OCI-M2 (cell line): ENCODE measurements around the gene UBE2E2.
"Not testable (repeated sequence)": the region's sequence is repeated elsewhere in the genome, so short reads cannot be mapped to it uniquely, and the experiment has no call there.

Experiments
- DNase-seq: peaks from one replicate; lab custom pipeline; 2025; ENCODE audit not compliant: unreplicated experiment; lab: John Stamatoyannopoulos, UW

Gene UBE2E2

GRCh38 chr3:23607184-23607847, 404.2 kb downstream of the UBE2E2 start:
- DNase-seq, result no peak

GRCh38 chr3:23608650-23609049, 405.5 kb downstream of the UBE2E2 start:
- DNase-seq, result no peak

- DNase-seq, result no peak
Measured at GRCh38 chr3:23611737-23612295, 408.7 kb downstream of the UBE2E2 start.

- DNase-seq, result no peak
Measured at GRCh38 chr3:23612296-23612891, 409.3 kb downstream of the UBE2E2 start.

GRCh38 chr3:23615068-23615467, 411.9 kb downstream of the UBE2E2 start:
- no peak for DNase-seq

DNA sequence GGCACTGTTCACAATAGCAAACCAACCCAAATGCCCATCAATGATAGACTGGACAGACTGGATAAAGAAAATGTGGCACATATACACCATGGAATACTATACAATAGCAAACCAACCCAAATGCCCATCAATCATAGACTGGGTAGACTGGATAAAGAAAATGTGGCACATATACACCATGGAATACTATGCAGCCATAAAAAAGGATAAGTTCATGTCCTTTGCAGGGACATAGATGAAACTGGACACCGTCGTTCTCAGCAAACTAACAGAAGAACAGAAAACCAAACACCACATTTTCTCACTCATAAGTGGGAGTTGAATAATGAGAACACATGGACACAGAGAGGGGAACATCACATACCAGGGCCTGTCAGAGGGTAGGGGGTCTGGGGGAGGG, 415.3 kb downstream of the UBE2E2 start:
- DNase-seq, result not testable (repeated sequence)

DNA sequence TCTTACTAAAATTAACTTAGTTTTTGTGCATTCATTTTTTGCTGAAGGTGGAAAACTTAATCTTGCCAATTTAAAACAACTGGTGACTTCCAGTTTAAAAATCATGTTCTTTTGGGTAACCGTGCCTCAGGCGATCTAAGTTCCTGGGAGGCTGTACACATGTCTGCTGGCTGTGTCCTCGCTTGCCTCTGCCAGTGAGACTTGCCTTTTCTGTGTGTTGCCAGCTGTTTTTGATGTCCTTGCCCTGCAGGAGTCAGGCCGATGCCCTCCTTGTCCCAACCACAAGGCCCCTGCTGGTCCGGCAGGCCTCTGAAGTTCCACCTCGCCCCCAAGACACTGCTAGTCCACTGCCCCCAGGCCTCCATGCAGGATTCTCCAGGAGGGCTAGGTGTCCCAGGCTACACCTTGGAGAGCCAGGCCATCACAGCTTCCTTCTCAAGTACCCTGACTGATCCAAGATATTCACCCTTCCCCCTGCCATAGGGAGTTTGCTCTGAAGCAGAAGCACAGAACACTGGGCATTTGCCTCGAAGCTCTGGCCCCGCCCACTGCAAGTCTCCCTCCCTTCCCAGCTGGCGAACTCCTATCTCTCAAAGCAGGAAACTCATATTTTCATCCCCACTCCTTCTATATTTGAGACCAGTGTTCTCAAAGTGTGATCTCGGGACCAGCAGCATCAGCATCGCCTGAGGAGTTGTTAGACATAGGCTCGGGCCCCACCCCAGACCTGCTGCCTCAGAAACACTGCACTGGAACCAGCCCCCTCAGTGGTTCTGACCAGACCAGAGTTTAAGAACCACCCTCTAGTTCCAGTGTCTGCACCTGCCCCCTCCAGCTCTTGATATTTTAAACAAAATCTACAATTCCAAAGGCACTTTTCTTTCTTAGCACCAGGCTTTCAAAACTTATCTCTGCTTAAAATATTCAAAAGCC, 416.8 kb downstream of the UBE2E2 start:
- DNase-seq, result no peak

DNA sequence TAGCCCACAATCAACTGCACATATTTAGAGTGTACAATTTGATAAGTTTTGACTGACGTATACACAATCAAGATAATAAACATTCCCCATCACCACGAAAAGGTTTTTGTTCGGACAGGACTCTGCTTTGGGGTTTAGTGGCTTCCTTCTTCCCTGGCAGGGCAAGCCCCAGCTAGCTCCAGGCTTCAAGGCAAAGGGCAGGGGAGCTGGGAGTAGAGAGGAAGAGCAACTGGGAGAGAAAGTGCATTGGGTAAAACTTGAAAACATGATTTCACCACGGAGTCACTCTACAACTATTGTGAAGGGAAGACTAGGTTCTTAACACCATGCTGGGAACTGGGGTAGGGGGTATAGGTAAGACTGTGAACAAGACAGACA, 417.5 kb downstream of the UBE2E2 start:
- no peak for DNase-seq

DNA sequence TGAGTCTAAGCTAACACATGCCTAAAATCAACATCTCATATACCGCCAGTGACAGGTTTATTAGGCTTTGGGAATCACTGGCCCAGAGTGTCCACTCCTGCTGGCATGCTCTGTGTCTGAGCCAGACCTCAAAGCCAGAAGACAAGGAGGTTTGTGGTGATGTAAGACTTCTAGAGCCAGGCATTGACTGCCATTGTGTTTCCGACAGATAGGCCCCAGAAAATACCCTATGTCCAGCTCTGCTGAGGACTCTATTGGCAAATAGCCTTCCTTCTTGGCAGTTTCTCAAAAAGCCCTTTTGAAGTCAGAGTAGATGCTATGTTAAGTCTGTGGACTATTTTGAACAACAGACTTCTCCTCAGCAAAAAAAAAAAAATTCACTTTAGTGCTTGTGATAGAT, 420.7 kb downstream of the UBE2E2 start:
- no peak for DNase-seq

- no peak for DNase-seq
Measured at GRCh38 chr3:23624305-23624704, 421.2 kb downstream of the UBE2E2 start.

DNA sequence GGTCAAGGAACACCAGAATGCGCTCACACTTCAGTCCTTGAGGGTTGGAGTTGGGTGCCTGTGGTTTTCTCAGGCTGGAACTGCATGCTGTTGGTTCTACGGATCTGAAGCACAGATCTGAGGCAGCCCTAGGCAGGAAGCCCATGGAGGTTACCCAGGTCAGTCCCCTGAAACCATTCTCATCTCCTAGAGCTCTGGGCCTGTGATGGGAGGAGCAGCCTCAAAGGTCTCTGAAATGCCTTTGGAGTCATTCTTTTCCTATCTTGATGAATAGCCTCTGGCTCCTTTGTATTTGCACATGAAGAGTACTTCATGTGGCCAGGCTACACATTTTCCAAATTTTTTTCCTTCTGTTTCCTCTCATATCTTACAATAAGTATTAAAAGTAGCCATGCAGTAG, 423.3 kb downstream of the UBE2E2 start:
- no peak for DNase-seq

GRCh38 chr3:23629181-23629894, 426.2 kb downstream of the UBE2E2 start:
- no peak for DNase-seq

DNA sequence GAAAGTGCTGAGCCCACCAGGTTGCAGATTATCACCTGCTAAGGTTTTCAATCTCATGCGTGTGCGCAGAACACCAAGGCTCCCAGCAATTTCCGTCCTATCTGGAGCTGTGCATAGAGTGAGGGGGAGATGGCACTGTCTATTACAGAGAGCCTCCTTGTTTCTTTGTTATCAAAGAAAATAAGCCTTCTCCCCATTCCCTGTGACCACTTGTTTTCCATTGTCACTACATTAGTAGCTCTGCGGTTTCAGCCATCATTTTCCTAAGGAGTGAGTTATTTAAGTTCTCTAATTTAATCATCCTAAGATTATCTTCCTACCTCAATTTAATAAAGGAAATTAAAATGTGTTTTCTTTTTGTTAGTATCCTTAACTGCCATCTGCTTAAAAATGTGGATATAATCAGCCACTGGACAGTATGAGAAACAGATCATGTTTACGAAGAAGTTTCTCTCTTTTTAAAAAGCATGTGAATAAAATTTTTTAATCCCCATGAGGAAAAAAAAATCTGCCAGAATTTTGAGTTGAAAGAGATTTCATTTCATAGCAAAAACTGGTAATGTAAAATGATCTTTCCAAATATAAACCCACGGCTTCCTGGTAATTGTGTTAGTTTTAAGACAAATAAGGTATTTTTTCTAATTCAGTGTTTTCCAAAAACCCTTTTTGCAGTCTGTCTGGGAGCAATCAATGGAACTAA, 430.3 kb downstream of the UBE2E2 start:
- no peak for DNase-seq

DNA sequence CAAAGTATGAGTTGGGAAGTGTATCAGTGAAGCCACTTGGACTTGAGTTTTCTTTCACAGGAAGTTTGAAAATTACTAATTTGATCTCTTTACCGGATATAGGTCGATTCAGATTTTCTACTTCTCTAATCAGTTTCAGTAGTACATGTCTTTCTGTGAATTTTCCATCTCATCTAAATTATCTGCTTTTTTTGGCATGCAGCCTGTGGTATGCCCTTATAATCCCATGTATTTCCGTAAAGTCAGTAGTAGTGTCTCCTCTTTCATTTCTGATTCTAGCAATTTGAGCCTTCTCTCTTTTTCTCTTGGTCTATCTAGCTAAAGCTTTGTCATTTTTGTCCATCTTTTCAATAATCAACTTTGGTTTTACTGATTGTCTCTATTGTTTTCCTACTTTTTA, 434.2 kb downstream of the UBE2E2 start:
- no peak for DNase-seq

GRCh38 chr3:23640471-23641146, 437.5 kb downstream of the UBE2E2 start:
- no peak for DNase-seq
